Gastrocnemius medialis (tissue), 4 donors: ENCODE measurements around the gene KMT2B.

ENCODE experiments used
- POLR2A ChIP-seq, 2 donors: fragments of 450-650 bp; IDR thresholded peaks; one replicate each; pipeline ENCODE4 v1.6.1; 2017; ENCODE audit warnings: antibody characterized with exemption in 2 of 2, mild to moderate bottlenecking in 2 of 2, moderate library complexity in 2 of 2
- TF ChIP-seq, protein P1 (sequence below), 5 experiments: fragments of 450-650 bp in 3 of 5; fragments of 200-600 bp in 2 of 5; sonication (generic) in 2 of 5; IDR thresholded peaks in 4 of 5; conservative IDR thresholded peaks in 1 of 5; 1 replicate in 4 of 5; 2 replicates in 1 of 5; pipeline ENCODE4 v1.5.1; 2016 to 2019; ENCODE audit warnings: antibody characterized with exemption in 5 of 5, mild to moderate bottlenecking in 3 of 5, moderate library complexity in 3 of 5

DNA sequence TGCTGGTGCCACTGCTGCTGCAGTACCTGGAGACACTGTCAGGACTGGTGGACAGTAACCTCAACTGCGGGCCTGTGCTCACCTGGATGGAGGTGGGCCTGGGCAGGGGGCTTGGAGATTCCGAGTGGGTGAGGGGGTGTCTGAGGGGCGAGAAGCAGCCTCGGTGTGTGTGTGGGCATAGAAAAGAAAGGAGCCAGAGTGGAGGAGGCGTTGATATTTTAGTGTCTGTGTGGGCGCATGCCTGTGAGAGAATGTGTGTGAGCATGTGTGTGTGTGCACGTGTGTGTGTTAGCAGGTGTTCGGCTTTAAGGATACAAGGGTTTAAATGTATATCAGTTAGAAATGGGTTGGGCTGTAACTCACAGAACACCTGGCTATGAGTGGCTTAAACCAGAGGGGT, 61.2 kb downstream of the KMT2B start:
- TF ChIP-seq, protein P1, sequence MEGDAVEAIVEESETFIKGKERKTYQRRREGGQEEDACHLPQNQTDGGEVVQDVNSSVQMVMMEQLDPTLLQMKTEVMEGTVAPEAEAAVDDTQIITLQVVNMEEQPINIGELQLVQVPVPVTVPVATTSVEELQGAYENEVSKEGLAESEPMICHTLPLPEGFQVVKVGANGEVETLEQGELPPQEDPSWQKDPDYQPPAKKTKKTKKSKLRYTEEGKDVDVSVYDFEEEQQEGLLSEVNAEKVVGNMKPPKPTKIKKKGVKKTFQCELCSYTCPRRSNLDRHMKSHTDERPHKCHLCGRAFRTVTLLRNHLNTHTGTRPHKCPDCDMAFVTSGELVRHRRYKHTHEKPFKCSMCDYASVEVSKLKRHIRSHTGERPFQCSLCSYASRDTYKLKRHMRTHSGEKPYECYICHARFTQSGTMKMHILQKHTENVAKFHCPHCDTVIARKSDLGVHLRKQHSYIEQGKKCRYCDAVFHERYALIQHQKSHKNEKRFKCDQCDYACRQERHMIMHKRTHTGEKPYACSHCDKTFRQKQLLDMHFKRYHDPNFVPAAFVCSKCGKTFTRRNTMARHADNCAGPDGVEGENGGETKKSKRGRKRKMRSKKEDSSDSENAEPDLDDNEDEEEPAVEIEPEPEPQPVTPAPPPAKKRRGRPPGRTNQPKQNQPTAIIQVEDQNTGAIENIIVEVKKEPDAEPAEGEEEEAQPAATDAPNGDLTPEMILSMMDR (IDR thresholded peaks at IDR 0.05 in 4 of 5, conservative IDR thresholded peaks at IDR 0.05 in 1 of 5) = no peak
- TF ChIP-seq POLR2A (IDR thresholded peaks at IDR 0.05) = no peak
